Stimulated activated CD4-positive, alpha-beta T cell treated with anti-CD3 and anti-CD28 coated beads, Interleukin-15, amount 100 ng/mL, for 24 hours (primary cell): ENCODE results near the gene SLC10A2.
"Not testable (repeated sequence)": the region's sequence is repeated elsewhere in the genome, so short reads cannot be mapped to it uniquely, and the experiment has no call there.

Source experiments
- DNase-seq: peaks from one replicate; pipeline ENCODE4 v3.0.0-alpha.2; 2020

The SLC10A2 gene

GRCh38 chr13:103066079-103066780, at the start of gene SLC10A2:
SLC10A2 (minus strand) TSS chr13:103066417; CDS start chr13:103066249, 168 bp downstream.
- DNase-seq: no peak

GRCh38 chr13:103107580-103107979, 41.4 kb upstream of the SLC10A2 start:
- DNase-seq: no peak

GRCh38 chr13:103104340-103104739, 38.1 kb upstream of the SLC10A2 start:
- no peak for DNase-seq

- DNase-seq: not testable (repeated sequence)
Measured at GRCh38 chr13:103103456-103103855, 37.2 kb upstream of the SLC10A2 start.

- DNase-seq: no peak
Measured at GRCh38 chr13:103102482-103102881, 36.3 kb upstream of the SLC10A2 start.

- no peak for DNase-seq
Measured at GRCh38 chr13:103101901-103102300, 35.7 kb upstream of the SLC10A2 start.

- DNase-seq: no peak
Measured at GRCh38 chr13:103101500-103101899, 35.3 kb upstream of the SLC10A2 start.

GRCh38 chr13:103100830-103101229, 34.6 kb upstream of the SLC10A2 start:
- DNase-seq: no peak

- no peak for DNase-seq
Measured at GRCh38 chr13:103099722-103100293, 33.6 kb upstream of the SLC10A2 start.

- no peak for DNase-seq
Measured at GRCh38 chr13:103098535-103098934, 32.3 kb upstream of the SLC10A2 start.

GRCh38 chr13:103097366-103097928, 31.2 kb upstream of the SLC10A2 start:
- DNase-seq: no peak

- DNase-seq: not testable (repeated sequence)
Measured at GRCh38 chr13:103093649-103094048, 27.4 kb upstream of the SLC10A2 start.

- DNase-seq: no peak
Measured at GRCh38 chr13:103087275-103087674, 21.1 kb upstream of the SLC10A2 start.

- DNase-seq: no peak
Measured at GRCh38 chr13:103081435-103081834, 15.2 kb upstream of the SLC10A2 start.

GRCh38 chr13:103078158-103078557, 11.9 kb upstream of the SLC10A2 start:
- DNase-seq: no peak

GRCh38 chr13:103068836-103069235, 2.6 kb upstream of the SLC10A2 start:
- no peak for DNase-seq

- DNase-seq: no peak
Measured at GRCh38 chr13:103067751-103068555, 1.7 kb upstream of the SLC10A2 start.

GRCh38 chr13:103066781-103067345, 646 bp upstream of the SLC10A2 start:
- no peak for DNase-seq

GRCh38 chr13:103063376-103063775, 2.8 kb downstream of the SLC10A2 start:
- DNase-seq: no peak

- DNase-seq: no peak
Measured at GRCh38 chr13:103062079-103062478, 4.1 kb downstream of the SLC10A2 start.

GRCh38 chr13:103056008-103056407, 10.2 kb downstream of the SLC10A2 start:
- DNase-seq: no peak

GRCh38 chr13:103055166-103055565, 11.1 kb downstream of the SLC10A2 start:
- no peak for DNase-seq

GRCh38 chr13:103046676-103047075, 19.5 kb downstream of the SLC10A2 start:
- DNase-seq: no peak
